K562 (cell line): ENCODE measurements around the gene MCCD1. TPM values are rescaled to one million over a fixed set of nuclear protein-coding genes. Genes with fewer than 3 reads are reported as not detected.
A peak's percentile ranks its signal among the peaks of the same experiment; 100 is the strongest.

Source experiments
- ATAC-seq: fragments of 200-7000 bp; cut with Tn5 transposase; 3 replicates; pipeline ENCODE4 v1.9.1; 2020; ENCODE audit warnings: moderate library complexity
- BruUV-seq: library from RNA; stranded (reverse); fragments of 400-500 nt; replicated peaks from 2 replicates; lab custom pipeline; 2021; lab: Mats Ljungman, UMichigan
- CTCF ChIA-PET: fragments of 300-600 bp; formaldehyde crosslinking; extraction: SDS; loops from one replicate; lab custom pipeline; 2021; ENCODE audit warnings: low intra/inter-chr PET ratio; lab: Yijun Ruan, JAX
- POLR2A ChIA-PET: fragments of 300-600, 350-650 bp; sonication (Branson Sonifier 250); formaldehyde crosslinking; extraction: SDS; loops from one replicate; lab custom pipeline; 2021; ENCODE audit warnings: antibody characterized with exemption, inconsistent platforms; lab: Yijun Ruan, JAX
- DNase-seq, 4 experiments: peaks; one replicate each; pipeline versions ENCODE4 v3.0.0 to v3.0.0-alpha.2; 2011 to 2018; ENCODE audit warnings: low spot score in 3 of 4, mixed read lengths in 3 of 4; ENCODE audit errors: extremely low read depth in 1 of 4
- FAIRE-seq: peaks from 2 replicates; lab custom pipeline; 2011; peaks lifted over from hg19 to GRCh38; lab: Jason Lieb, UNC
- H2AFZ ChIP-seq: 2 replicates; pipeline ENCODE4 v1.6.0; 2011; ENCODE audit warnings: low read depth, low read length, control low read depth, inconsistent platforms
- H3K27ac ChIP-seq: fragments of 200-600 bp; 3 replicates; pipeline ENCODE4 v1.8.0; 2011; ENCODE audit warnings: low read depth, mild to moderate bottlenecking, control low read depth, inconsistent platforms, low read length, moderate library complexity, mixed read lengths; ENCODE audit errors: extremely low read depth
- H3K27me3 ChIP-seq, 2 experiments: fragments of 300-600 bp in 1 of 2; 2 replicates in 1 of 2; 3 replicates in 1 of 2; pipeline versions ENCODE4 v1.6.0 to v1.8.0; 2011; ENCODE audit warnings: inconsistent platforms in 2 of 2, low read length in 2 of 2, mild to moderate bottlenecking in 1 of 2, mixed read lengths in 1 of 2, moderate library complexity in 1 of 2; ENCODE audit not compliant: control insufficient read depth in 2 of 2, insufficient read depth in 2 of 2
- H3K36me3 ChIP-seq: fragments of 300-600 bp; 3 replicates; pipeline ENCODE4 v1.8.0; 2011; ENCODE audit warnings: mild to moderate bottlenecking, low read length, inconsistent platforms; ENCODE audit not compliant: control insufficient read depth, insufficient read depth
- H3K4me1 ChIP-seq, 2 experiments: fragments of 200-600 bp in 1 of 2; replicated peaks in 1 of 2; 2 replicates in 1 of 2; 3 replicates in 1 of 2; pipeline versions ENCODE4 v1.5.1 to v1.8.0; 2011; ENCODE audit warnings: inconsistent platforms in 2 of 2, low read length in 2 of 2, mild to moderate bottlenecking in 1 of 2, mixed read lengths in 1 of 2, moderate library complexity in 1 of 2; ENCODE audit not compliant: control insufficient read depth in 2 of 2, insufficient read depth in 2 of 2
- H3K4me2 ChIP-seq: 2 replicates; pipeline ENCODE4 v1.6.1; 2011; ENCODE audit warnings: low read length, control low read depth, inconsistent platforms, mixed read lengths; ENCODE audit not compliant: insufficient read depth
- H3K4me3 ChIP-seq: fragments of 200-600 bp; sonication (generic), shearing (Covaris generic); 2 replicates; pipeline ENCODE4 v1.5.1; 2016; ENCODE audit warnings: control low read depth, inconsistent platforms
- H3K79me2 ChIP-seq: fragments of 200-600 bp; 3 replicates; pipeline ENCODE4 v1.8.0; 2011; ENCODE audit warnings: low read length, inconsistent platforms; ENCODE audit not compliant: control insufficient read depth, insufficient read depth
- H3K9ac ChIP-seq, 2 experiments: 2 replicates each; pipeline versions ENCODE4 v1.6.0 to v1.6.1; 2011; ENCODE audit warnings: low read depth in 2 of 2, low read length in 2 of 2, control low read depth in 1 of 2, inconsistent platforms in 1 of 2, mild to moderate bottlenecking in 1 of 2, mixed read lengths in 1 of 2; ENCODE audit not compliant: insufficient read depth in 1 of 2
- H3K9me1 ChIP-seq: one replicate; pipeline ENCODE4 v1.6.0; 2011; ENCODE audit warnings: inconsistent platforms, mild to moderate bottlenecking, low read length, moderate library complexity; ENCODE audit not compliant: control insufficient read depth, insufficient read depth
- H3K9me3 ChIP-seq: replicated peaks from 2 replicates; pipeline ENCODE4 v1.5.1; 2011; ENCODE audit warnings: low read depth, low read length, inconsistent platforms; ENCODE audit not compliant: control insufficient read depth, insufficient read depth
- H4K20me1 ChIP-seq: replicated peaks from 2 replicates; pipeline ENCODE4 v1.6.1; 2011; ENCODE audit warnings: low read length, inconsistent platforms, mixed read lengths; ENCODE audit not compliant: control insufficient read depth, insufficient read depth
- FOXA3 ChIP-seq, 2 experiments: fragments of 450-650 bp in 1 of 2; sonication (generic) in 1 of 2; formaldehyde crosslinking; IDR thresholded peaks in 1 of 2; conservative IDR thresholded peaks in 1 of 2; 2 replicates each; pipeline versions ENCODE4 v1.4.0 to v1.8.0; 2020 to 2022; ENCODE audit warnings: mild to moderate bottlenecking in 2 of 2, missing genetic modification reagents in 1 of 2
- HNRNPLL ChIP-seq: fragments of 200-400 bp; formaldehyde crosslinking; IDR thresholded peaks from 2 replicates; pipeline ENCODE4 v1.6.1; 2017; ENCODE audit warnings: low read length, low read depth, mild to moderate bottlenecking; ENCODE audit not compliant: poor library complexity, severe bottlenecking
- LEF1 ChIP-seq: fragments of 450-650 bp; IDR thresholded peaks from 2 replicates; pipeline ENCODE4 v1.6.1; 2016; ENCODE audit warnings: mild to moderate bottlenecking
- NKRF ChIP-seq: fragments of 450-650 bp; IDR thresholded peaks from 2 replicates; pipeline ENCODE4 v1.6.1; 2016; ENCODE audit warnings: borderline replicate concordance
- PRPF4 ChIP-seq: fragments of 200-400 bp; formaldehyde crosslinking; IDR thresholded peaks from one replicate; pipeline ENCODE4 v1.6.1; 2017; ENCODE audit warnings: low read length, low read depth, mild to moderate bottlenecking; ENCODE audit not compliant: insufficient read depth, poor library complexity, severe bottlenecking
- SIN3A ChIP-seq, 2 experiments: fragments of 150-350 bp in 1 of 2; IDR thresholded peaks; 2 replicates each; pipeline ENCODE4 v1.6.1; 2011 to 2016; ENCODE audit warnings: borderline replicate concordance in 2 of 2, low read depth in 2 of 2, low read length in 2 of 2, mild to moderate bottlenecking in 2 of 2, moderate library complexity in 2 of 2; ENCODE audit not compliant: control insufficient read depth in 1 of 2
- YY1 ChIP-seq, 3 experiments: IDR thresholded peaks; 2 replicates each; pipeline ENCODE4 v1.6.1; 2011; ENCODE audit warnings: low read length in 2 of 3, mild to moderate bottlenecking in 2 of 3, moderate library complexity in 2 of 3, borderline replicate concordance in 1 of 3, control low read depth in 1 of 3, low read depth in 1 of 3; ENCODE audit not compliant: insufficient read depth in 3 of 3, insufficient replicate concordance in 2 of 3, control insufficient read depth in 1 of 3, insufficient read length in 1 of 3; ENCODE audit errors: extremely low read depth in 1 of 3
- ZC3H4 ChIP-seq: sonication (generic); formaldehyde crosslinking; IDR thresholded peaks from 2 replicates; pipeline ENCODE4 v1.9.0; 2021; ENCODE audit warnings: missing genetic modification reagents, borderline replicate concordance
- ZNF766 ChIP-seq: fragments of 200-800 bp; sonication (Bioruptor generic); conservative IDR thresholded peaks from 2 replicates; pipeline ENCODE4 v1.6.1; 2016; ENCODE audit warnings: missing genetic modification characterization, missing compliant biosample characterization
- ZSCAN32 ChIP-seq: fragments of 450-650 bp; formaldehyde crosslinking; IDR thresholded peaks from 2 replicates; pipeline ENCODE4 v1.4.0; 2020; ENCODE audit warnings: mild to moderate bottlenecking, moderate library complexity
- WGBS: fragments of 100-300 bp; shearing (Covaris generic); methylation state at CpG from one replicate; pipeline ENCODE4 v1.1.6; 2016; ENCODE audit warnings: low coverage, mixed read lengths; ENCODE audit not compliant: insufficient coverage; ENCODE audit errors: missing lambda C conversion rate; 5-methylcytosine and 5-hydroxymethylcytosine counted together
- in situ Hi-C: fragments of 300-500 bp; cut with MboI; formaldehyde crosslinking; loops from 4 replicates; pipeline ENCODE4 v1.15.0; 2018; ENCODE audit warnings: inconsistent platforms, mixed read lengths
- intact Hi-C: fragments of 100-400 bp; cut with micrococcal nuclease; formaldehyde crosslinking; loops from 2 replicates; pipeline ENCODE4 v1.14.2; 2022
- polyA plus RNA-seq, 8 experiments: library from polyadenylated mRNA; depleted of rRNA in 4 of 8; stranded (reverse) in 5 of 8; unstranded in 3 of 8; fragments of >200 nt; fragmentation: Nextera tagmentation in 2 of 8; fragmentation: Illumina TruSeq in 1 of 8; extraction: Ambion mirVana in 2 of 8; extraction: Trizol in 1 of 8; gene quantifications; 2 replicates each; pipeline versions ENCODE4 v1.2.1 to v1.2.3, GENCODE V29; 2011 to 2014; ENCODE audit warnings: inconsistent platforms in 1 of 8, missing spikeins in 1 of 8
- total RNA-seq, 7 experiments: library from RNA; depleted of rRNA in 6 of 7; stranded (reverse); fragments of >200 nt in 6 of 7; fragmentation: Illumina TruSeq in 2 of 7; extraction: Trizol in 2 of 7; gene quantifications; 2 replicates each; pipeline versions ENCODE4 v1.2.1 to v1.2.3, GENCODE V29; 2011 to 2021; ENCODE audit warnings: low replicate concordance in 1 of 7
- TF ChIP-seq, protein P1 (sequence below): sonication (generic); formaldehyde crosslinking; IDR thresholded peaks from 2 replicates; pipeline ENCODE4 v1.8.1; 2023; ENCODE audit warnings: mild to moderate bottlenecking, missing genetic modification reagents
- TF ChIP-seq, protein P2 (sequence below): fragments of 250-450 bp; sonication (Bioruptor Pico); IDR thresholded peaks from 2 replicates; pipeline ENCODE4 v1.6.1; 2021; ENCODE audit warnings: mild to moderate bottlenecking

The MCCD1 gene
- total and polyA plus RNA-seq, 9 of the 15 experiments (the other 6 are each of a cell fraction or from before 2014, with no cell fraction given) = not detected

GRCh38 chr6:31540640-31541039, 11.9 kb downstream of the MCCD1 start (continued):
- TF ChIP-seq, protein P1, sequence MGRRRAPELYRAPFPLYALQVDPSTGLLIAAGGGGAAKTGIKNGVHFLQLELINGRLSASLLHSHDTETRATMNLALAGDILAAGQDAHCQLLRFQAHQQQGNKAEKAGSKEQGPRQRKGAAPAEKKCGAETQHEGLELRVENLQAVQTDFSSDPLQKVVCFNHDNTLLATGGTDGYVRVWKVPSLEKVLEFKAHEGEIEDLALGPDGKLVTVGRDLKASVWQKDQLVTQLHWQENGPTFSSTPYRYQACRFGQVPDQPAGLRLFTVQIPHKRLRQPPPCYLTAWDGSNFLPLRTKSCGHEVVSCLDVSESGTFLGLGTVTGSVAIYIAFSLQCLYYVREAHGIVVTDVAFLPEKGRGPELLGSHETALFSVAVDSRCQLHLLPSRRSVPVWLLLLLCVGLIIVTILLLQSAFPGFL (CRISPR knock-in tag) = 0 out of 2 replicates have a peak, but pooled peaks have one; percentile 9

GRCh38 chr6:31541059-31541657, 12.4 kb downstream of the MCCD1 start:
- TSS peak; percentile 65 for BruUV-seq
- Histone ChIP-seq H3K27ac (peak overlapping the region; percentile 98), H3K36me3 (peaks cover 53% of the 10 kb centered on the region), H3K79me2 (peaks cover 73% of the 10 kb centered on the region), H3K27me3 (no peaks in the 10 kb centered on the region), H2AFZ (peak overlapping the region; percentile 99), H3K4me3 (peak overlapping the region; percentile 76), H3K9ac (peak overlapping the region; percentile 92 to 97), H3K4me1 (peaks cover 6 to 24% of the 10 kb centered on the region in 2 experiments; a peak in 4 of 5 replicates), H3K4me2 (peak overlapping the region; percentile 98), H3K9me3 (no peaks in the 10 kb centered on the region), H4K20me1 (peaks cover 33% of the 10 kb centered on the region), H3K9me1 (peaks cover 15% of the 10 kb centered on the region)
- WGBS = 0% methylated on average over 21 of the region's 21 CpGs
- peak; percentile 59 to 88 (median 70) for DNase-seq
- ChIA-PET CTCF (interaction anchor here (0.8 kb wide), 1 partner anchor 50 kb away, joined by 3 read pairs; no protein-coding TSS in a partner anchor), POLR2A (interaction anchor here (0.6 to 4.8 kb wide), 44 partner anchors 10 to 639 kb away, joined by 3 to 107 read pairs (median 4); partner anchors contain the start of genes BAG6, C6orf47, HSPA1A and HSPA1L)
- FAIRE-seq = no peak
- in situ Hi-C loops (loop anchor here (25.0 kb wide), 1 partner anchor 1421 kb away; the partner anchor contains the start of genes BRD2 and HLA-DMA), intact Hi-C loops (loop anchor here (1.0 to 10.0 kb wide), 3 partner anchors 49 to 234 kb away; partner anchors contain the start of gene VWA7)
- peak; percentile 70 for ATAC-seq
- no peak; a peak in 1 of 4 replicates for TF ChIP-seq FOXA3 (CRISPR knock-in tag; conservative IDR thresholded peaks at IDR 0.05 in 1 of 2, IDR thresholded peaks at IDR 0.05 in 1 of 2)
- peak; percentile 42 for TF ChIP-seq HNRNPLL
- TF ChIP-seq SIN3A (IDR thresholded peaks at IDR 0.05; ENCODE audit: borderline replicate concordance in 2 of 2, control insufficient read depth in 1 of 2, low read depth in 2 of 2, low read length in 2 of 2) = peak in 1 of 2 experiments; percentile 29; a peak in 1 of 4 replicates
- peak; percentile 71; the same call in 1 of the 2 replicates for TF ChIP-seq NKRF
- no peak for TF ChIP-seq PRPF4
- TF ChIP-seq ZC3H4 (CRISPR knock-in tag) = no peak
- peak; percentile 38; the same call in 1 of the 2 replicates for TF ChIP-seq ZSCAN32 (CRISPR knock-in tag)
- TF ChIP-seq ZNF766 (CRISPR knock-in tag) = 0 out of 2 replicates have a peak, but pooled peaks have one; percentile 7
- peak; percentile 10; the same call in 1 of the 2 replicates for TF ChIP-seq LEF1
- peak in 1 of 3 experiments; percentile 58 for TF ChIP-seq YY1 (IDR thresholded peaks at IDR 0.05; ENCODE audit: borderline replicate concordance in 1 of 3, control insufficient read depth in 1 of 3, extremely low read depth in 1 of 3, insufficient read depth in 3 of 3, insufficient read length in 1 of 3, insufficient replicate concordance in 2 of 3, low read depth in 1 of 3, low read length in 2 of 3)
- TF ChIP-seq, protein P2, sequence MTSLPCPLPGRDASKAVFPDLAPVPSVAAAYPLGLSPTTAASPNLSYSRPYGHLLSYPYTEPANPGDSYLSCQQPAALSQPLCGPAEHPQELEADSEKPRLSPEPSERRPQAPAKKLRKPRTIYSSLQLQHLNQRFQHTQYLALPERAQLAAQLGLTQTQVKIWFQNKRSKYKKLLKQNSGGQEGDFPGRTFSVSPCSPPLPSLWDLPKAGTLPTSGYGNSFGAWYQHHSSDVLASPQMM (CRISPR knock-in tag) = no peak
